HG03460 (cell line): Measurements from ENCODE around the gene HDHD5.

Experiments
- ATAC-seq: cut with Tn5 transposase; IDR thresholded peaks from one replicate; pipeline ENCODE4 v1.9.1; 2021; ENCODE audit not compliant: unreplicated experiment

HDHD5 gene

DNA sequence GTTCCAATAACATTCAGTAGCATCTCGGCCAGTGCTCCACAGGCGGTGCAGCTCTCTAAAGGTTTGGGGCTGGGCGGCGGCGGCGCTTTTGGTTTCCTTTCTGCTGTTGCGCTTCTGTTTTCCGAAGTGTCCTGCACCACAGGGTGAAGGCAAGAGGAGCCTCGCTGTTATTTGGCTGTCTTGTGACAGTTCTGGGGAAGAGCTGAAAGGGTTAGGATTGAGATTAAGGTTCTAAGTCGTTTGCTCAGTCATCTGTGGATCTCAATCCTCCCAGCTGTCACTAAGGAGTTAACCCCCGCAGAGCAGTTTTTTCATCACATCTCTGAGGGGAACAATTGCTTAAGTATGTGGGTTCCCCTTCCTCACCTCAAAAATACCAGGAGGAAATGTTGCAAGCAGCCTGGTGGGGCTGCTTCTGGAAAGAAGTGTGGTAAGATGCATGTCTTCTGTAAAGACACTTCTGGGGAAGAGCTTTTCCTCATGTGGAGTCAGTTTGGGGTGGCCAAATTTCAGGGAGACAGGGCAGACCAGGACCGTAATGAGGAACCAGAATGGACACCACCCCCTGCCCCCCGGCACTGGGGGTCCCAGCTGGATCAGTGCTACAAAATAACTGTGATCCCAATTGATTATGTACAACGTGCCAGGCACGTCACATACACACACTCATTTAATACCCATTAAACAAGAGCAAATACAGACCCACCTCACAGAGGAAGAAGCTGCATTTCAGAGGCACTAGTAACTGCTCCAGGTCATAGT, 52.1 kb downstream of the HDHD5 start:
- no peak for ATAC-seq

DNA sequence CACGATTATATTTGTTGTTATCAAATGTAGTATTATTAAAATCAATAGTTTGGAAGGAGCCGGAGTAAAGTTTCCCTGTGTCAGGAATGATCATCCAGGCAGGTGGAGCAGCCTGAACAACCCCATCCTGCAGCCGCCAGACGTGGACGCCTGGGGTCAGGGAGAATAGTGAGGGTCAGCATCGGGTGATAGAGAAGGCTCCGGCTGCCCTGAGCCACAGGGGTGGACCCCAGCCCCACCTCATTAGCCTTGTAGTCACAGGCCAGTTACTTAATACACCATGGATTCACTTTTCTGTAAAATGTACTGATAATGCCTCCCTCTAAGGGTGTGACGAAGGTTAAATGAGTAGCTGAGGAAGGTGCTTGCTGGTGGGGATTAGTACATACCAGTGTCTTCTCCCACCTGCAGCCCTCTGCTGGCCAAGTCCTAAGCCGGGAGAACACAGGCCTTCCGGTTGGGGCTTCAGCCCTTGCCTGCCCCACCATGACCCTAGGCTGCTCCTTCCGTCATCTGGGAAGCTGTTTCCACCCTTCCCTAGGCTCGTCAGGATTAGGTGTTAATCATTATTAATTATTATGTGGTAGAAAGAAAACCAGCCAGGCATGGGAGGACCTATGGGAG, 52.8 kb downstream of the HDHD5 start:
- no peak for ATAC-seq

DNA sequence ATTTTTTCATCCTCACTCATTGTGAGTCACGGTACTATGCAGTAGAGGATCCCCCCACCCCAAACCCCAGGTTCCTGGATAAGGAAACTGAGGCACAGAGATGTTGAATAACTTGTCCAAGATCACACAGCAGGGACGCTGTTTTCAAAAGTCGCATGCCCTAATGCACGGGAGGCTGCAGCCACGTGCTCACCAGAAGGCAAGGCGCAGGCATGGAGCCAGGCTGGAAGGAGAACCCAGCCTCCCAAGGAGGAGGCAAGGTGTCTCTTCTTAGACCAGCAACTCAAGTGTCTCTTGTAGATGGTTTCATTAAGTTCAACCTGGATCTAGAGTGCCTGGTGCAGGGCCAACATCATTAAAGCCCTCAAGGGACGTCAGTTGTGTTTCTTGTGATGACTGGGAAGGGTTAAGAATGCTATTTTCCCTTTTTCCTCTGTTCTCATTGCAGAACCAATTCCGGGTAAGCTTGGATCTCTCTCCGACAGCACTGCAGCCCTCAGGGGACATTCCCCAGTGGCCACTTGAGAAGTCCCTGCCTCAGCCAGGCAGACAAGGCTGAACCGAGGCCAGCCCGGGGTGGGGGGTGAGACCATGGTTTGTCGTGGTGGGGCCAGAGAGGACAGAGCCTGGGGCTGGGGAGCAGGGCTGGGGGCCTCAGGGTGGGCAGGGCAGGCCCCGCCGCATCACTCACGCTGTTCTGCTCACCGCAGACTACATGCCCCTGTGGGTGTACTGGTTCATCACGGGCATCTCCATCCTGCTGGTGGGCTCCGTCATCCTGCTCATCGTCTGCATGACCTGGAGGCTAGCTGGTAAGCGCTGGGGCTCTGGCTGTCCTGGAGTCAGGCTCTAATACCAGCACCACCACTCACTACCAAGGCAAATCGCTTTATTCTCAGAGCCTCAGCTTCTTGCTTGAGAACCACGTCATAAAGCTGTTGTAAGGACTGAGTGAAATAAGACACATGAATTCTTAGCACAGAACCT, 53.6 kb downstream of the HDHD5 start:
- ATAC-seq: no peak

- no peak for ATAC-seq
These were observed 54.6 kb downstream of the HDHD5 start for GRCh38 chr22:17104336-17104935.

DNA sequence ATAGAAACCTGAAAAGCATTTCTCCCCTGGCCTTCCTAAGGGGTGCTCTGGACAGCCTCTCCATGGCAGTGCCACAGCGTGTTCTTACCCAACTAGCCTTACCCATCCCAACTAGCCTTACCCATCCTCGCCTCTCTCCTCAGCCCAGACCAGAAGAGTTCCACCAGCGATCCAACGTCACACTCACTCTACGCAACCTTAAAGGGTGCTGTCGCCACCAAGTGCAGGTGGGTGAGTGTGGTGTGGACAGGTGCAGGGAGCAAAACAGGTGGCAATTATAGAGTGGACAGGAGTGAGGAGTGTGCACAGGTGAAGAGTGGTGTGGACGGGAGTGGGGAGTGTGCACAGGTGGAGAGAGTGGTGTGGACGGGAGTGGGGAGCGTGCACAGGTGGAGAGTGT, 55.7 kb downstream of the HDHD5 start:
- no peak for ATAC-seq

DNA sequence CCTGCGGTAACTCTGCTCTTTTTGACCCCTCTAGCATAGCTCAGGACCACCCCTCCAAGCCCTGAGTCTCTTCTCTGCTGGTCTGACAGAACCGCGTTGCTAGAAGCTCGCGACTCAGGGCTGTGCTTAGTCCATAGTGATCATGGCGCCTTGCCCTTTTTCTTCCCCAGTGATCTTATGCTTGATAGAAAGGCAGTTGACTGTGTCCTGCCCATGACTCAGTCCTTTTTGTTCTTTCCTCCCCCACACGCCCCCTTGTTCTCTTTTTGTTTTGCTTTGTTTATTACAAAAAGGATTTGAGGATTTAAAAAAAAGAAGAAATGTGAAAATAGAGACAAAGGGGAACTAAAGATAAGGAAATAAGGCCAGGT, 56.8 kb downstream of the HDHD5 start:
- no peak for ATAC-seq

GRCh38 chr22:17101475-17102296, 57.4 kb downstream of the HDHD5 start:
- ATAC-seq: no peak

GRCh38 chr22:17100621-17101020, 58.5 kb downstream of the HDHD5 start:
- ATAC-seq: no peak

GRCh38 chr22:17098379-17098819, 60.7 kb downstream of the HDHD5 start:
- no peak for ATAC-seq

GRCh38 chr22:17097701-17098100, 61.4 kb downstream of the HDHD5 start:
- ATAC-seq: no peak

- no peak for ATAC-seq
These were observed 62.0 kb downstream of the HDHD5 start for GRCh38 chr22:17097062-17097461.

- ATAC-seq: no peak
These were observed 63.0 kb downstream of the HDHD5 start for GRCh38 chr22:17096071-17096470.

GRCh38 chr22:17095538-17095937, 63.5 kb downstream of the HDHD5 start:
- ATAC-seq: no peak

DNA sequence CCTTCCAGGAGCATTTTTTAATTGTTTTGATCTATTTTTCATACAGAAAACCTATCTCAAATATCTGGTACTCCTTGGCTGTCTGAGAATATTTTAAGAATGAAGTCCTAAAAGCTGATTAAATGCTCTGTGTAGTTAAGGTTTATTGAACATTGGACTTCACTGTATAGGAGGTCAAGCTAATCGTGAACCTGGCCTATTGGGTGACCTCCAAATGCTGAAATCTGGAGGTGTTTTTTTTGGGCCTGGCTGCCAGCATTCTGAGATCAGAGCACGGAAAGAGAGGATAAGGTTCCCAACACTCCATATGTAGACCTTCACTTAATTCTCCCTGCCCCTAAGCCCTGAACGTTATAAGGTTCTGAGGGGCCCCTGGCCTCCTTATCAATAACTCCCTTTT, 66.0 kb downstream of the HDHD5 start:
- ATAC-seq: no peak

GRCh38 chr22:17091851-17092250, 67.2 kb downstream of the HDHD5 start:
- ATAC-seq: no peak

DNA sequence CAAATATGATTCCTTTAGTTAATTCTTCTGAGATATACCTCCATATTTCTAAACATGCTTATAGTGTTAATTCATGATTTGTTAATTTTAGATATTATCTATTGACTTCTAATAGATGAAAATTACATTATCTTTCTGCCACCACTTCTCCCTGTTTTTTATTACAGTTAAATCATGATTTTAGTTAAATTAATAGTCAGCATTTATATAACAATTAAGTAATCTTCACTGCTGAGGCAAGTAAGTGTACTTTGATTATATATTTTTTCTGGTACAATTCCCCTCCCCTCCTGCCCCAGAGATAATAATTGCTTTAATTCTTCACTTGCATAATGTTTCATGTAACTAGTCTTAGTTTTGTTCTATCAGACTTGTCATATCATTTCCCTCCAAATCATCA, 68.5 kb downstream of the HDHD5 start:
- ATAC-seq: no peak
